KMS-11 (cell line): ENCODE measurements around the gene PLA2G2F.
"Not testable (repeated sequence)": the region's sequence is repeated elsewhere in the genome, so short reads cannot be mapped to it uniquely, and the experiment has no call there.

Source experiments
- H2AFZ ChIP-seq: fragments of 200-600 bp; sonication (generic); 2 replicates; pipeline ENCODE4 v1.6.1; 2016; ENCODE audit warnings: antibody characterized with exemption, mixed run types, low read depth
- H3K27ac ChIP-seq: fragments of 200-600 bp; sonication (generic); 2 replicates; pipeline ENCODE4 v1.6.1; 2016; ENCODE audit warnings: mild to moderate bottlenecking, mixed run types
- H3K27me3 ChIP-seq: fragments of 200-600 bp; sonication (generic); 2 replicates; pipeline ENCODE4 v1.6.1; 2017; ENCODE audit warnings: mild to moderate bottlenecking, low read depth, mixed run types, moderate library complexity; ENCODE audit not compliant: insufficient read depth
- H3K36me3 ChIP-seq: fragments of 200-600 bp; sonication (generic); 2 replicates; pipeline ENCODE4 v1.6.1; 2017; ENCODE audit warnings: mild to moderate bottlenecking, mixed run types; ENCODE audit not compliant: insufficient read depth
- H3K4me1 ChIP-seq: fragments of 200-600 bp; sonication (generic); 2 replicates; pipeline ENCODE4 v1.6.1; 2016; ENCODE audit warnings: mild to moderate bottlenecking, low read depth, mixed run types; ENCODE audit not compliant: poor library complexity, severe bottlenecking
- H3K4me2 ChIP-seq: fragments of 200-600 bp; sonication (generic); 2 replicates; pipeline ENCODE4 v1.7.0; 2016; ENCODE audit warnings: mild to moderate bottlenecking, mixed run types
- H3K4me3 ChIP-seq: fragments of 200-600 bp; sonication (generic); IDR thresholded peaks from 2 replicates; pipeline ENCODE4 v1.6.1; 2017; ENCODE audit warnings: low read depth, low read length, mixed read lengths; ENCODE audit not compliant: insufficient read depth
- H3K79me2 ChIP-seq: fragments of 200-600 bp; sonication (generic); 2 replicates; pipeline ENCODE4 v1.6.1; 2016; ENCODE audit warnings: low read depth, mixed run types; ENCODE audit not compliant: insufficient read depth
- H3K9ac ChIP-seq: fragments of 200-600 bp; sonication (generic); 2 replicates; pipeline ENCODE4 v1.6.1; 2016; ENCODE audit warnings: mild to moderate bottlenecking, mixed run types
- H4K20me1 ChIP-seq: fragments of 200-600 bp; sonication (generic); 2 replicates; pipeline ENCODE4 v1.6.1; 2016; ENCODE audit warnings: mild to moderate bottlenecking, mixed run types; ENCODE audit not compliant: insufficient read depth
- TF ChIP-seq, protein P1 (sequence below): fragments of 200-600 bp; sonication (generic); conservative IDR thresholded peaks from 2 replicates; pipeline ENCODE4 v1.6.1; 2017; ENCODE audit warnings: low read depth, mild to moderate bottlenecking, antibody characterized with exemption, low read length, moderate library complexity, mixed read lengths

PLA2G2F gene

DNA sequence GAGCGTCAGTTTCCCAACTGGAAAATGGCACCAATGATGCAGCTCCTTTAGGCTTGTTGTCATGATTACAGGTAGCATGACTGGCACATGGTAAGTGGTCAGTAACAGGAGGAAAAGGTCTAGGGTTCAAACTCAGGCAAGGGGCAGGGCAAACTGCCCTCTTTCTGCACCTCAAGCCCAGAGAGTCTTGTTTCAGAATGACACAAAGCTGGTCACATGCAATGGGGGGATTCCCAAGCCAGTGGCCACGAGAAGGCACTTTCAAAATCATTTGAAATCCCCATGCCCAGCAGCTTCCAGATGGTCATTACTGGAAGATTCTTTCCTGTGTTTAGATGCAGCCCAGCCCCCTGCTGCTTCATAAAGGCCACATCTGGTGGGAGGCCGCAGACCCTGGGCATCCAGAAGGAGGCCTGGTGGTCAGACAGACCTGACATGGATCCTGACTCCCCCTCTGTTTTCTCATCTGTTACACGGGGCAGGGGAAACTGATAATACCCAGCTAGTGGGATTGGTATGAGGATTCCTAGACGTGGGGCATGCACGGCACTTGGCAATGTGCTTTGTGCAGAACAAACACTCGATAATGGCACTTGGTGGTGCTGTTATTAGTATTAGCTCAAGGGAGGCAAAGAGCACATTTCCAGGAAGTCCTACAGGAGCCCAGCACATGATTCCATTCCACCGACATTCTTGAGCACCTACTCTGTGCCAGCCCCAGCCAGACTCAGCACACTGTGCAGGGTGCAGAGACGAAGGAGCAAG lies 12.9 kb upstream of the PLA2G2F start:
- peaks cover 26% of the 10 kb centered on the region; the same call in 1 of the 2 replicates for H3K27me3 ChIP-seq
- H3K4me2 ChIP-seq: no peak overlapping the region
- H4K20me1 ChIP-seq: no peaks in the 10 kb centered on the region
- H3K36me3 ChIP-seq: no peaks in the 10 kb centered on the region
- TF ChIP-seq, protein P1, sequence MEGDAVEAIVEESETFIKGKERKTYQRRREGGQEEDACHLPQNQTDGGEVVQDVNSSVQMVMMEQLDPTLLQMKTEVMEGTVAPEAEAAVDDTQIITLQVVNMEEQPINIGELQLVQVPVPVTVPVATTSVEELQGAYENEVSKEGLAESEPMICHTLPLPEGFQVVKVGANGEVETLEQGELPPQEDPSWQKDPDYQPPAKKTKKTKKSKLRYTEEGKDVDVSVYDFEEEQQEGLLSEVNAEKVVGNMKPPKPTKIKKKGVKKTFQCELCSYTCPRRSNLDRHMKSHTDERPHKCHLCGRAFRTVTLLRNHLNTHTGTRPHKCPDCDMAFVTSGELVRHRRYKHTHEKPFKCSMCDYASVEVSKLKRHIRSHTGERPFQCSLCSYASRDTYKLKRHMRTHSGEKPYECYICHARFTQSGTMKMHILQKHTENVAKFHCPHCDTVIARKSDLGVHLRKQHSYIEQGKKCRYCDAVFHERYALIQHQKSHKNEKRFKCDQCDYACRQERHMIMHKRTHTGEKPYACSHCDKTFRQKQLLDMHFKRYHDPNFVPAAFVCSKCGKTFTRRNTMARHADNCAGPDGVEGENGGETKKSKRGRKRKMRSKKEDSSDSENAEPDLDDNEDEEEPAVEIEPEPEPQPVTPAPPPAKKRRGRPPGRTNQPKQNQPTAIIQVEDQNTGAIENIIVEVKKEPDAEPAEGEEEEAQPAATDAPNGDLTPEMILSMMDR: no peak
- H3K9ac ChIP-seq: no peak overlapping the region
- no peaks in the 10 kb centered on the region for H3K4me1 ChIP-seq
- no peaks in the 10 kb centered on the region for H3K79me2 ChIP-seq
- no peak overlapping the region for H3K4me3 ChIP-seq
- no peak overlapping the region for H2AFZ ChIP-seq
- no peak overlapping the region for H3K27ac ChIP-seq

DNA sequence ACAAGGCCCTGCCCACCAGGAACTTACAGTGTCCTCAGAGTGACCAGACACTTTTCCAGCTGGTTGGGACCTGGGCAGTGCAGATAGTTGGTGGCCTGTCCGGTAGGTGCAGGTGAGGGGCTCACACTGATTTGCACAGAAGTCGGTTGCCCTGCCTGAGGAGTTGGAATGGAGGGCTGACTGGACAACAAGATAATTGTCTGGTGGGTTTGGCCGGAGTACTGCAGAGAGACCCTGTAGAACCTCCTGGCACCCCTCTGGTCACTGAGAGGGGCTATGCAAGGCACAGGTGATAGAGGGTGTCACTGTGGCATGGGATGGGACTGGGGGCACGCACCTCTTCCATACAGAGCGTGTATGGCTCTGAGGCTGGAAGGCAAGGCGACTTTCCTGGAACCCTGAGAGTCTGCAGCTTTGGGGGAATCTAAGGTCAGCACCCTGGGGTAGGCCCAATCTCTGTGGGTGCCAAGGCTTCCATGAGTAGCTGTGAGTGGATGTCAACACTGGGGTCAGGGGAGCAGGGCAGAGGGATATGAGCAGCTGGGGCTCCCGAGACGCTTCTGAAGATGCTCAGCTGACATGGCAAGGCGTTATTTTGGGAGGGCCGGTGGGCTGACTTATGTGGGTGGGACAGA lies 12.2 kb upstream of the PLA2G2F start:
- H3K9ac ChIP-seq: no peak overlapping the region
- H3K36me3 ChIP-seq: no peaks in the 10 kb centered on the region
- no peak overlapping the region for H3K4me3 ChIP-seq
- no peaks in the 10 kb centered on the region for H4K20me1 ChIP-seq
- no peak overlapping the region for H3K27ac ChIP-seq
- no peaks in the 10 kb centered on the region for H3K79me2 ChIP-seq
- no peak overlapping the region for H3K4me2 ChIP-seq
- H3K4me1 ChIP-seq: no peaks in the 10 kb centered on the region
- TF ChIP-seq, protein P1: no peak
- no peak overlapping the region for H2AFZ ChIP-seq
- H3K27me3 ChIP-seq: peaks cover 19% of the 10 kb centered on the region; the same call in 1 of the 2 replicates

DNA sequence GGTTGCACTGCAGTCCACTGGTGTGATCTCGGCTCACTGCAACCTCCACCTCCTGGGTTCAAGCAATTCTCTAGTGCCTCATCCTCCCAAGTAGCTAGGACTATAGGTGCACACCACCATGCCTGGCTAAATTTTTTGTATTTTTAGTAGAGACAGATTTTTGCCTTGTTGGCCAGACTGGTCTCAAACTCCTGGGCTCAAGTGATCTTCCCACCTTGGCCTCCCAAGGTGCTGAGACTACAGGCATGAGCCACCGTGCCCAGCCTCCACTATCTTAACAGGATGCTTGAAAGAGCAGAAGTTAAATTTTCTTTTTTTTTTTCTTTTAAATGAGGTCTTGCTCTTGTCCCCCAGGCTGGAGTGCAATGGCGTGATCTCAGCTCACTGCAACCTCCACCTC lies 8.6 kb upstream of the PLA2G2F start:
- H3K4me1 ChIP-seq, H3K79me2 ChIP-seq, H2AFZ ChIP-seq, H3K4me3 ChIP-seq, H3K9ac ChIP-seq, H3K27ac ChIP-seq, H4K20me1 ChIP-seq, H3K4me2 ChIP-seq, H3K36me3 ChIP-seq, H3K27me3 ChIP-seq: not testable (repeated sequence)

DNA sequence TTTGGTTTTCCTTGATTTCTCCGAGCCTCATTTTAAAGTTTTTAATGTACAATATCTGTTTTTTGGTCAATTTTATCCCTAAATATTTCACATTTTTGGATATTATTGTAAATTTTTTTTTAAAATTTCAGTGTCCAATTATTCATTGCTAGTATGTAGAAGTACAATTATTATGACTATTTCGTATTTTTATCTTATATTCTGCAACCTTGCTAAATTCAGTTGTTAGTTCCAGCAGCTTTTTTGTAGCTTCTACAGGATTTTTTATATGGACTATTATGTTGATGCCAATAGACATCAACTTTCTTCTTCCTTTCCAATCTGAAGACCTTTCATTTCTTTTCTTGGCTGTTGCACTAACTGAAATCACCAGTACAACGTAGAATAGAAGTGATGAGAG lies 4.1 kb upstream of the PLA2G2F start:
- Histone ChIP-seq H3K4me1 (no peaks in the 10 kb centered on the region), H3K79me2 (no peaks in the 10 kb centered on the region), H4K20me1 (no peaks in the 10 kb centered on the region), H2AFZ (no peak overlapping the region), H3K36me3 (no peaks in the 10 kb centered on the region), H3K9ac (no peak overlapping the region), H3K27me3 (peaks cover 7% of the 10 kb centered on the region), H3K27ac (no peak overlapping the region), H3K4me3 (no peak overlapping the region), H3K4me2 (no peak overlapping the region)
- TF ChIP-seq, protein P1: no peak

DNA sequence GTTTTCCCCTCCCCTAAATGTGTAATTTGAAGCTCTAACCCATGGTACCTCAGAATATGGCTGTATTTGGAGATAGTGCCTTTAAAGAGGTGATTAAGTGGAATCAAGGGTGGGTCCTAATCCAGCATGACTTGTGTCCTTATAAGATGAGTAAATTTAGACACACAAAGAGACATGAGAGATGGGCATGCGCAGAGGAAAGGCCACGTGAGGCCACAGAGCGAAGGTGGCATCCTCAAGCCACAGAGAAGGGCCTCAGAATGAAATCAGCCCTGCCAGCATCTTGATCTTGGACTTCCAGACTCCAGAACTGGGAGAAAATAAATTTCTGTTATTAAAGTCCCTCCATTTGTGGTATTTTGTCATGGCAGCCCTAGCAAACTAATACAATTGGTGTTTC lies 2.9 kb upstream of the PLA2G2F start:
- Histone ChIP-seq H3K4me2 (no peak overlapping the region), H3K4me3 (no peak overlapping the region), H3K36me3 (no peaks in the 10 kb centered on the region), H2AFZ (no peak overlapping the region), H4K20me1 (no peaks in the 10 kb centered on the region), H3K27me3 (peaks cover 7% of the 10 kb centered on the region), H3K9ac (no peak overlapping the region), H3K79me2 (no peaks in the 10 kb centered on the region), H3K4me1 (no peaks in the 10 kb centered on the region), H3K27ac (no peak overlapping the region)
- TF ChIP-seq, protein P1: no peak
